Parathyroid adenoma (tissue), 2 donors: ENCODE measurements around the gene C17orf113.

Experiments used
- H2AFZ ChIP-seq: fragments of 300-600 bp; sonication (generic); one replicate; pipeline ENCODE4 v1.7.0; 2017; ENCODE audit warnings: antibody characterized with exemption, mild to moderate bottlenecking
- H3K27ac ChIP-seq: fragments of 300-600 bp; sonication (generic); one replicate; pipeline ENCODE4 v1.7.0; 2017
- H3K27me3 ChIP-seq: fragments of 300-600 bp; sonication (generic); one replicate; pipeline ENCODE4 v1.7.0; 2017; ENCODE audit warnings: low read length; ENCODE audit not compliant: control insufficient read depth, insufficient read depth
- H3K36me3 ChIP-seq: fragments of 300-600 bp; sonication (generic); one replicate; pipeline ENCODE4 v1.7.0; 2017; ENCODE audit warnings: low read length; ENCODE audit not compliant: control insufficient read depth, insufficient read depth
- H3K4me1 ChIP-seq: fragments of 300-600 bp; sonication (generic); one replicate; pipeline ENCODE4 v1.7.0; 2017; ENCODE audit warnings: control low read depth
- H3K4me2 ChIP-seq: fragments of 300-600 bp; sonication (generic); one replicate; pipeline ENCODE4 v1.7.0; 2017; ENCODE audit warnings: low read length
- H3K4me3 ChIP-seq: fragments of 300-600 bp; sonication (generic); one replicate; pipeline ENCODE4 v1.7.0; 2017; ENCODE audit warnings: low read depth, low read length
- H3K79me2 ChIP-seq: fragments of 300-600 bp; sonication (generic); one replicate; pipeline ENCODE4 v1.7.0; 2017; ENCODE audit warnings: control low read depth
- H3K9ac ChIP-seq: fragments of 300-600 bp; sonication (generic); one replicate; pipeline ENCODE4 v1.7.0; 2017; ENCODE audit warnings: mild to moderate bottlenecking
- H3K9me3 ChIP-seq: fragments of 300-600 bp; sonication (generic); one replicate; pipeline ENCODE4 v1.7.0; 2017; ENCODE audit warnings: low read length; ENCODE audit not compliant: control insufficient read depth
- CTCF ChIP-seq: fragments of 300-600 bp; sonication (generic); IDR thresholded peaks from one replicate; pipeline ENCODE4 v1.7.0; 2017; ENCODE audit warnings: antibody characterized with exemption, mild to moderate bottlenecking
- donor health status: primary hyperparathyroidism.

C17orf113 gene

GRCh38 chr17:42028791-42029127, 21.6 kb downstream of the C17orf113 start:
- Histone ChIP-seq H3K9ac (no peak overlapping the region), H3K27me3 (no peaks in the 10 kb centered on the region)

GRCh38 chr17:42027961-42028790, 22.2 kb downstream of the C17orf113 start:
- Histone ChIP-seq H2AFZ (no peak overlapping the region), H3K9ac (no peak overlapping the region), H3K4me3 (no peak overlapping the region), H3K79me2 (no peaks in the 10 kb centered on the region), H3K27ac (no peak overlapping the region), H3K27me3 (no peaks in the 10 kb centered on the region), H3K9me3 (no peaks in the 10 kb centered on the region), H3K4me2 (no peak overlapping the region), H3K36me3 (no peaks in the 10 kb centered on the region), H3K4me1 (no peaks in the 10 kb centered on the region)
- TF ChIP-seq CTCF: no peak

More at GRCh38 chr17:42028791-42029127, 21.6 kb downstream of the C17orf113 start:
- no peaks in the 10 kb centered on the region for H3K36me3 ChIP-seq
- no peaks in the 10 kb centered on the region for H3K79me2 ChIP-seq
- no peak overlapping the region for H2AFZ ChIP-seq
- TF ChIP-seq CTCF: no peak
- no peak overlapping the region for H3K4me3 ChIP-seq
- H3K4me2 ChIP-seq: no peak overlapping the region
- H3K27ac ChIP-seq: no peak overlapping the region
- H3K4me1 ChIP-seq: no peaks in the 10 kb centered on the region
- H3K9me3 ChIP-seq: no peaks in the 10 kb centered on the region

GRCh38 chr17:42027590-42027889, 22.9 kb downstream of the C17orf113 start:
- H2AFZ ChIP-seq: no peak overlapping the region
- no peaks in the 10 kb centered on the region for H3K4me1 ChIP-seq
- H3K79me2 ChIP-seq: no peaks in the 10 kb centered on the region
- no peak overlapping the region for H3K4me3 ChIP-seq
- no peak overlapping the region for H3K4me2 ChIP-seq
- H3K36me3 ChIP-seq: no peaks in the 10 kb centered on the region
- H3K9me3 ChIP-seq: no peaks in the 10 kb centered on the region
- no peak overlapping the region for H3K9ac ChIP-seq
- TF ChIP-seq CTCF: no peak
- H3K27ac ChIP-seq: no peak overlapping the region
- no peaks in the 10 kb centered on the region for H3K27me3 ChIP-seq

GRCh38 chr17:42026857-42027589, 23.4 kb downstream of the C17orf113 start:
- Histone ChIP-seq H3K79me2 (no peaks in the 10 kb centered on the region), H3K27me3 (no peaks in the 10 kb centered on the region), H3K9me3 (no peaks in the 10 kb centered on the region), H3K4me3 (no peak overlapping the region), H3K4me2 (no peak overlapping the region), H3K36me3 (no peaks in the 10 kb centered on the region), H3K27ac (no peak overlapping the region), H2AFZ (no peak overlapping the region), H3K9ac (no peak overlapping the region), H3K4me1 (no peaks in the 10 kb centered on the region)
- no peak for TF ChIP-seq CTCF

- no peaks in the 10 kb centered on the region for H3K36me3 ChIP-seq
- H2AFZ ChIP-seq: no peak overlapping the region
- H3K4me2 ChIP-seq: no peak overlapping the region
- no peaks in the 10 kb centered on the region for H3K79me2 ChIP-seq
- no peak overlapping the region for H3K27ac ChIP-seq
- peaks cover 5% of the 10 kb centered on the region for H3K4me1 ChIP-seq
- H3K4me3 ChIP-seq: no peak overlapping the region
- H3K9ac ChIP-seq: no peak overlapping the region
- TF ChIP-seq CTCF: no peak
- no peaks in the 10 kb centered on the region for H3K27me3 ChIP-seq
- no peaks in the 10 kb centered on the region for H3K9me3 ChIP-seq
Measured at GRCh38 chr17:42025936-42026335, 24.5 kb downstream of the C17orf113 start.
